HG02798 (cell line): ENCODE results near the gene ZNF32.
"Not testable (repeated sequence)": the region's sequence is repeated elsewhere in the genome, so short reads cannot be mapped to it uniquely, and the experiment has no call there.

Experiments
- ATAC-seq: cut with Tn5 transposase; IDR thresholded peaks from one replicate; pipeline ENCODE4 v1.9.1; 2021; ENCODE audit warnings: mild to moderate bottlenecking; ENCODE audit not compliant: unreplicated experiment, poor library complexity

Gene ZNF32

GRCh38 chr10:43644252-43644651, 4.4 kb downstream of the ZNF32 start:
- no peak for ATAC-seq

- ATAC-seq: no peak
These were observed 8.1 kb downstream of the ZNF32 start for GRCh38 chr10:43640603-43641002.

- not testable (repeated sequence) for ATAC-seq
These were observed 12.9 kb downstream of the ZNF32 start for GRCh38 chr10:43635816-43636215.

GRCh38 chr10:43628956-43629355, 19.7 kb downstream of the ZNF32 start:
- ATAC-seq: no peak

GRCh38 chr10:43627942-43628341, 20.7 kb downstream of the ZNF32 start:
- ATAC-seq: no peak

DNA sequence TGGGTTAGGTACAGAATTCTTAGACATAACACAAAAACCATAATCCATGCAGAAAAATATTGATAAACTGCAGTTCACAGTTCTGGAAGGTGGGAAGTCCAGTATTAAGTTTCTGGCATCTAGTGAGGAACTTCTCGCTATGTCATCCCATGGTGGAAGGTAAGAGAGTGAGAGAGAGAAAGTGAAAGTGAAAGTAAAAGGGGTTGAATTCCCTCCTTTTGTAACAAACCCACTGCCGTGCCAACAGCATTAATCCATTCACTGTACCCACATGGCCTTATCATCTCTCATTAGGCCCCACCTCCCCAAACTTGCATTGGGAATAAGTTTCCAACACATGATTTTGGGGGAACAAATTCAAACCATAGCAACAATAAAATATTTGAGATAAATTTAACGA, 25.3 kb downstream of the ZNF32 start:
- ATAC-seq: no peak

DNA sequence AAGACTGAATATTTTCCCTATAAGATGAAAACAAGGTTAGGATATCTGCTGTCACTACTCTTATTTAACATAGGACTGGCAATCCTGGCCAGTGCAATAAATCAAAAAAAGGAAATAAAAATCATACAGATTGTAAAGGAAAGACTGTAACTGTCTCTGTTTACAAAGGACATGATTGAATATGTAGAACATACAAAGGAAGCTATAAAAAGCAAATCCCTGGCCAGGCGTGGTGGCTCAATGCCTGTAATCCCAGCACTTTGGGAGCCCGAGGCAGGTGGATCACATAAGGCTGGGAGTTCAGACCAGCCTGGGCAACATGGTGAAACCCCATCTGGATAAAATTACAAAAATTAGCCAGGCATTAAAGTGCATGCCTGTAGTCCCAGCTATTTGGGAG, 26.6 kb downstream of the ZNF32 start:
- no peak for ATAC-seq

DNA sequence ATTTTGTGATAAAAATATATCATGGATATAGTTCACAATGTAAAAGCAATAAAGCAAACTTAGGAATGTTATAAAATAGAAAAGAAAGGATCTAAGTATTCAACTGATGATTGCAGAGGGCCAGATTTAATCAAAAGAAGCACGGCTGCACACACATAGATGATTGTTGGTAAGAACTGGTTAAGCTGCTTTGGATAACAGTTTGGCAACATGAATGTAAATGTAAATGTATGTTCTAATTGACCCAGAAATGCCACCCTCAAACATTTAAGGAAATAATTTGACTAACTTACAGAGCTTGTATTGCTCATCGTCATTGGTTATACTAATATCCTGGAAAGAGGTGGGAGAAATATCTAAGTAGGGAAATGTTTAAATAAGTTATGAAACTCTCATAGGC, 29.3 kb downstream of the ZNF32 start:
- ATAC-seq: no peak

DNA sequence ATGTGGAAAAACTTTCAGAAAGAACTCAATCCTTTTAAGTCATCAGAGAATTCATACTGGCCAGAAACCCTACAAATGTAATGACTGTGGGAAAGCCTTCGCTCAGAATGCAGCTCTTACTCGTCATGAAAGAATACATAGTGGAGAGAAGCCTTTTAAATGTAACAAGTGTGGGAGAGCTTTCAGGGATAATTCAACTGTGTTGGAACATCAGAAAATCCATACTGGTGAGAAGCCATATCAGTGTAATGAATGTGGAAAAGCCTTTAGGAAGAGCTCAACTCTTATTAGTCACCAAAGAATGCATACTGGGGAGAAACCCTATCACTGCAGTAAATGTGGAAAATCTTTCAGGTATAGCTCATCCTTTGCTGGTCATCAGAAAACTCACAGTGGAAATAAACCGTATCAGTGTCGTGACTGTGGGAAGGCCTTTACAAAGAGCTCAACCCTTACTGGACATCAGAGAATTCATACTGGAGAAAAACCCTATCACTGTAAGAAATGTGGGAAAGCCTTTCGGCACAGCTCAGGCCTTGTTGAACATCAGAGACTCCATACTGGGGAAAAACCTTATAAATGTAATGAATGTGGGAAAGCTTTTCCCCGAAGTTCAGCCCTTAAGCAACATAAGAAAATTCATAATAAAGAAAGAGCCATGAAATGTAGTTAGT, 31.8 kb downstream of the ZNF32 start:
- ATAC-seq: no peak

- no peak for ATAC-seq
These were observed 38.0 kb downstream of the ZNF32 start for GRCh38 chr10:43610636-43611035.

GRCh38 chr10:43607199-43607573, 41.5 kb downstream of the ZNF32 start:
- ATAC-seq: no peak

DNA sequence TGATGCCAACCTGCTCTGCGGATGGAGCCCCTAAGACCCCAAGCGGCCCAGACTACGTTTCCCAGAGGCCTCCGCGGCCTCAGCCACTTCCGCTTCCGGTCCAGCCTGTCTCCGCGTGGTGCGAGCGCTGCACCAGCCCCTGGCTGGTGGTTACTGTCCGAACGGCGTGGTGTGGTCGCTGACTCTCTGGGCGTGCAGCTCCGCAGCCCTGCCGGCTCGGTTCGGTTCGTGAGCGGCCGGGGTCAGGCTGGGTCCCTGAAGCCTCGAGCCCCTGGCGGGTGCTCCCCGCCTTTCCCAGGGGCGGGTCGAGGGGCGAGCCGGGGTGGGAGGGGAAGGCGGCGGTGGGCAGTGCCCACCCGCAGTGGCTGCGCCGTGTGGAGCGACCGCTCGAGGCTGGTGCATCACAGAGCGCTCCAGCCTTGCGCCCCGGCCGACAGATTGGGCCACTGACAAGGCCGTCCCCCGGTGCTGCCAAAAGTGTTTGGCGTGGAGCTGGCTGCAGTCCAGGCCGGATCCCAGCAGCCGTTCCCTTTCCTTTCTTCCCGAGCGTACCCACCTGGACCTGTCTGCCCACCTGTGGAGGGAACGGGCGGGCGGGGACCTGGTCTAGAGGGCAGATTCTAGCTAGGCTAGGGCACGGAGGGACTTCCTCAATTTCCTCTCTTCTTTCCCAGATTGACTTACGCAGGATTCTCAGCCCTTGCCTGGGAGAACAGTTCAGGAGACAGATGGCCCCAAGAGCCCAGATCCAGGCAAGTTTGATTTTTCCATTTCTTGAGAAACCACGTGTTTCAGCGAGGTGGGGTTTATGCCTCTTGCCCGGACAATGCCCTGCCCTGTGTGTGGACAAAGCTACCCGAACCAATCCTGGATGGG, 42.1 kb downstream of the ZNF32 start, which contains the start of gene ZNF485:
Gene ZNF485, plus strand, starts transcription at position 116 of the 876 bp plus-strand sequence. Its CDS starts 613 bp downstream, at position 729.
- ATAC-seq: peak; percentile 100

DNA sequence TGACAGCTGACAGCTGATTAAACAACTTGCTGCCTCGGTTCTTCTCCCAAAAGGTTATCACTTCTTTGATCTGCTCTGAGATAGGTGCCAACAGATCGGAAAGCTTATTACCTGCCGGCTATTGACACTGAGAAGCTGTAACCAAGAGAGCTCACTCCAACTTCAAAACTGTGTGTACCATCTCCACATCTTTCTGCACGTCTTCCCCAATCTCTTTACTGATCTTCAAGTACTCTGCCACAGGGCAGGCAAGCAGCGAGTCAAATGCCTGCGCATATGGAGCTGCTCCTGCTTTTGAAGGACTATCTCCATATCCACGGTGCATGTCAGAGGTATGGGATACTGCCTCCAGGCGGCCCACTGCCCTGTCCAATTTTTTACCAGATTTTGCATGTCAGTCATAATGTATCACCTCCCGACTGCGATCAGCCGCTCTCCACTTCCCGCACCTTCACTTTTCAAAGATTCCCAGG, 42.8 kb downstream of the ZNF32 start:
- ATAC-seq: peak; percentile 26

DNA sequence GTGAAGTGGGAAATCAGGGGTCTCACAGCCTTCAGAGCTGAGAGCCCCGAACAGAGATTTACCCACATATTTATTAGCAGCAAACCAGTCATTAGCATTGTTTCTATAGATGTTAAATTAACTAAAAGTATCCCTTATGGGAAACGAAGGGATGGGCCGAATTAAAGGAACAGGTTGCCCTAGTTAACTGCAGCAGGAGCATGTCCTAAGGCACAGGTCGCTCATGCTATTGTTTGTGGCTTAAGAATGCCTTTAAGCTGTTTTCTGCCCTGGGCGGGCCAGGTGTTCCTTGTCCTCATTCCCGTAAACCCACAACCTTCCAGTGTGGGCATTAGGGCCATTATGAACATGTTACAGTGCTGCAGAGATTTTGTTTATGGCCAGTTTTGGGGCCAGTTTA, 47.1 kb downstream of the ZNF32 start:
- not testable (repeated sequence) for ATAC-seq

- ATAC-seq: no peak
These were observed 49.3 kb downstream of the ZNF32 start for GRCh38 chr10:43599333-43599732.

DNA sequence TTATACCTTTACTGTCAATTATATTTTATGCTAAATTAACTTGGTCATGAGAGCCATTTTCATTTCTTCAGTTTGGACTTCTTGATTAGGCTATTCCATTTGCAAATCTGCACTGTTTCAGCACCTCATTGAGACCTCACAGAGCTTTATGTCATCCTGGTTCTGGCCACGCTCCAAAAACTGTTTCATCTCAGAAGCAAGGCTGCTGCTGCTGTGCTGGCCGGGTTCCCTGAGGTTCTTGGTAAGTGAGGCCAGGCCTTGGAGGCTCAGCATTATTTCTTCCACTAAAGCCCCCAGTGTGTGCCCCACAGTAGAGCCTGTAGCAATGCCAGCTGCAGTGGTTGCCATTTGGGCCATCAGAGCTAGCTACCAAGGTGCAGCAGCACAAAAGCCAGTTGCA, 50.2 kb downstream of the ZNF32 start:
- no peak for ATAC-seq

- ATAC-seq: no peak
These were observed 52.1 kb downstream of the ZNF32 start for GRCh38 chr10:43596546-43596945.

DNA sequence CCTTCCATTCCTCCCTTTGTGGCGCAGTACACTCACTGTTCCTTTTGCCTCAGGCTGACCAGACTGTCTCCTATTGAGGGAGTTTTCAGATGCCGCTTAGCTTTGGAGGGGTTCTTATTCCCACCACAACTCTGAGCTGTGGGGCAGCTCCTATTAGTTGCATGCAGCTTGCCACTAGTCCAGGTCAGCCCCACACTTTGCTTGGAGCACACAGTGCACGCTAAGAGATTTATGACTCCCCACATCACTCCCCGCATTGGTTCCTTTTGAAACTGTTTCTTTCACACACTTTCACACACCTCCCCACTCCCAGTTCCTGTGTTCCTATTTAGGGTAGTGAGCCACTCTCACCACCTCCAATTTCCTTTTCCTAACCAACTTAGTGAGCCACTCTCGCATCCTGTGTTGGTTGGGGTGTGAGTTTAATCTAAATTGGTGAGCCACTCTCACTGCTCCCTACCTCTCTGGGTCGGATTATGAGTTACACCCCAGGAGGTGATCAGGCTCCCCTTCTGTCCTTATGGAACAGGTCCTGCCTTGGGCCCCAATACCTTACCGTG, 52.9 kb downstream of the ZNF32 start:
- ATAC-seq: peak; percentile 56

DNA sequence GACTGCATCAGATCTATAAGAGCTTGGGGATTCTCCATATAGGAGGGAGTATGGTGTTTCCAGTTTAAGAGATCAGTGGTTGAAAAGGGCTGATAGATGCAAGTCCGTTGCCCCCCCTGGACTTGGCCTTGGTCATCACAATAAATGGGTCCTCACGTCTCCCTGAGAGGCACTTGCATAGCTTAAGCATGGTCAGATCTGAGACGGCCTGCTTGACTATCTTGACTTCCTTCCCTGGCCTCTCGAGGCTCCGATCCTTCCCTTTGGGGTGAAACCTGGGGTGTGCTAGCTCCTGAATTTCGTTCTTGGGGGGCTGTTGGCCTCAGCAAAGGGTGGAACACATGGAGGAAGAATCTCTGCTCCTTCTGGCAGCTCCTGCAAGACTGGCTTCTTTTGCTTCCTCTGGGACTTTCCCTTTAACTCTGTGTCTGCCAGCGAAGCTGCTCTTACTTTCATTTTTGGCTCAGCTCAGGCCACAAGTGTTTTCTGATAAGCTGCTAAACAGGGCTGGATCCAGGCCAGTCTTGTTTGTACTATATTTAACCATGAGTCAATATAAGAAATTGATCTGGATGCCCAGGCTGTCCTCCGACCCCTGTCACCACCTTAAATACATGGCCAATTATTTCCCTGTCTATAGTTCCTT, 53.6 kb downstream of the ZNF32 start:
- peak; percentile 96 for ATAC-seq
